ENCODE measurements around the gene CEMIP2.
"Not testable (repeated sequence)": the region's sequence is repeated elsewhere in the genome, so short reads cannot be mapped to it uniquely, and the experiment has no call there.

The CEMIP2 gene

DNA sequence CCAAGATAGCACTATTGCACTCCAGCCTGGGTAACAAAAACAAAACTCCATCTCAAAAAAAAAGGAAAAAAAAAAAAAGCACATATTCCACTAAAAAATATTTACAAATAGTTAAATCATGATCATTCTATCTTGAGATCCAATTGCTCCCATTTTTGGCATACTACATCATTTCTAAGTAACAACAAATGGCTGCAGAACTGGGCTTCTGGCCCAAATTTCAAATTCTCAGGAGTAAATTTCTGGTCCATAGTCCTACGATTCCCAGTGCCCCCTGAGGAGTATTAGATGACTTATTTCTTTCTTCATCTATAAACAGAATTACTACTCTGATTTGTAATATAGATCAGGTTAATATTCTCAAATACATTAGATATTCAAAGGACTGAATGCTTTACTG, 62.1 kb downstream of the CEMIP2 start:
- DNase-seq: no peak

- no peak for DNase-seq
Observed at GRCh38 chr9:71704796-71705195, 63.5 kb downstream of the CEMIP2 start.

- DNase-seq: no peak
Observed at GRCh38 chr9:71703172-71703872, 65.0 kb downstream of the CEMIP2 start.

DNA sequence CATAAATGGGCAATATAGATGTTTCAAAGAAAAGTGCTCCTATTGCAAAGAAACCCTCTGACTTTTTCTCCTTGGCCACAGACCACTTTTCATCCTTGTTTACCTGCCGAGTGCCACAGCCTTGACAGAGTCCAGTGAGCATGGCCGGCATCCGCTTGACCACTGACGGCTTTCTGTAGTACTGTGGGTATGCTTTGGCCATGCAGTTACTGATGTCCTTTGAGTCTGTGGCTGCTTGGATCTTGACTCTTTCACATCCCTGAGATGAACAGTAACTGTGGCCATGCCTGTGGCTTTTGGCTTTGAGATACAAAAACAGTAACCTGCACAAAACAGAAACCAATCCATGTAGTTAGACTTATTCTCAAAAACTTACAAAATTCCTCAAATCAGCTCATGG, 70.4 kb downstream of the CEMIP2 start:
- DNase-seq: no peak

- no peak for DNase-seq
Observed at GRCh38 chr9:71694332-71694731, 74.0 kb downstream of the CEMIP2 start.

- DNase-seq: no peak
Observed at GRCh38 chr9:71693607-71694006, 74.7 kb downstream of the CEMIP2 start.

- DNase-seq: no peak
Observed at GRCh38 chr9:71692337-71692736, 76.0 kb downstream of the CEMIP2 start.

GRCh38 chr9:71691576-71691975, 76.7 kb downstream of the CEMIP2 start:
- not testable (repeated sequence) for DNase-seq

DNA sequence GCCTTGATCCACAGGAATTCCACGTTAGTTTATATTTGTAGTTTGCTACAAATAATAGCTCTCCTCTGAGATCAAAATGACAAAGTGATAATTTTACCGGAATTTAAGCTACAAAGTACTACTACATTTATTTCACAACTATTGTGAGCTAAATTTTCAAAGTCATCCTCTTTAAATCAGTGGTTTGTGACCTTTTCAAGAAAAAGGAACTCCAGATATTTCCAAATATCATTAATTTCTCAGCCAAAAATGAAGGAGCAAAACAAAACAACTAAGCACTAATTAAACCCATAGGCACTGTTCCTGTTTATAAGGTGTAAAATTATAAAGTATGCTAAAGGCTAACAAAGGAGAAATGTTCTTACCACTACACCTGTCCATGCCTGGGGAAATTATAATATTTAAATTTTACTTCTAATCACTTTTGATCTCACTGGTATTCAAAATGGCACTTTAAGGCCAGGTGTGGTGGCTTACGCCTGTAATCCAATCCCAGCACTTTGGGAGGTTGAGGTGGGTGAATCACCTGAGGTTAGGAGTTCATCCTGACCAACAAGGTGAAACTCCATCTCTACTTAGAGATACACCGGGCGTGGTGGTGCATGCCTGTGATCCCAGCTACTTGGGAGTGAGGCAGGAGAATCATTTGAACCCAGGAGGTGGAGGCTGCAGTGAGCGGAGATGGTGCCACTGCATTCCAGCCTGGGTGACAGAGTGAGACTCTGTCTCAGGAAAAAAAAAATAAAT, 77.5 kb downstream of the CEMIP2 start:
- no peak for DNase-seq

GRCh38 chr9:71690063-71690688, 78.1 kb downstream of the CEMIP2 start:
- no peak for DNase-seq

GRCh38 chr9:71687676-71688075, 80.6 kb downstream of the CEMIP2 start:
- no peak for DNase-seq

- no peak for DNase-seq
Observed at GRCh38 chr9:71685988-71686387, 82.3 kb downstream of the CEMIP2 start.

DNA sequence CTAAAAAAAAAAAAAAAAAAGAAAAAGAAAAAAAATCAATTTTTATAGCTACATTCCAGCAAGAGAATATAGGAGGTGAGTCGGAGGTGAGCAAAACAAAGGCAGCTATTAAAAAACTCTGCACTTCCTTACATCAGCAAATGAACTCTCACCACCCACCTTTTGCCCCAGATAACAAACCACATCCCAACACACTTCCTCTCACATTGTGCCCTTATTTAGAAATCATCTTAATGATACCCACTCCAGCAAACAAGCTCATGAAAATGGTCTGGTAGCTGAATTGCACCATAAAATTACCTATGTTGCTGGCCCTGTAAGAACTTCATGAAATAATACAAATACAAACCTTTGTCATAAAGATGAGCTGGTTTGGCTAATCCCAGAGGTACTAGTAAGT, 82.9 kb downstream of the CEMIP2 start:
- no peak for DNase-seq

GRCh38 chr9:71684566-71684965, 83.7 kb downstream of the CEMIP2 start:
- DNase-seq: no peak

DNA sequence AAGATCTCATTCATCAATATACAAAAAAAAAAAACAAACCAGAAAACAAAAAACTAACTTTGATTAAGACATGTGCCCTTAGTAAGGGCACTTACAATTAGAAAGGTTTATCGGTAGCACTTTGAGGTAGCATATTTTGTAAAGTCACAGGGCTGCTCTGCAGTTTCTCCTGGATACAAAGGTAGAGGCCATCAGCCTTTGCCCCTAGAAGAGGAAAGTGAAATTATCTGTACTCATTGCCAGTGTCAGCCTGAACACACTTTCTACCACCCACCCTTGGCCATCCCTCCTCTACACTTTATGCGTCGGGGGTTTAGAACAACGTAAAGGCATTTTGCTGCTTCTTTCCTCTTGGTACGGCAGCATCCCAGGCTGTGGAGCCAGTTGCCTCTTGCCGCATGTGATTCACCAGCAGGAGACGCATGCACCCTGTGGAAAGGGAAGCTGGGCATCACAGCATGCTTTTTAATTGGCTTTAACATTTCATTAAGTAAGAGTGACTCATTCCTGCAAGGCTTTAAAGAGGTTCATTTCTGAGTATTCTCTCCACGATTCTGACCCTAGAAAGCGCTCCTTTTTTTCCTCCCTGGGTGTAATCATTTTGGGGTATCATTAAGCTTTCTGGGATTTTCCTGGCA, 84.6 kb downstream of the CEMIP2 start:
- no peak for DNase-seq

GRCh38 chr9:71681708-71682272, 86.5 kb downstream of the CEMIP2 start:
- DNase-seq: no peak

DNA sequence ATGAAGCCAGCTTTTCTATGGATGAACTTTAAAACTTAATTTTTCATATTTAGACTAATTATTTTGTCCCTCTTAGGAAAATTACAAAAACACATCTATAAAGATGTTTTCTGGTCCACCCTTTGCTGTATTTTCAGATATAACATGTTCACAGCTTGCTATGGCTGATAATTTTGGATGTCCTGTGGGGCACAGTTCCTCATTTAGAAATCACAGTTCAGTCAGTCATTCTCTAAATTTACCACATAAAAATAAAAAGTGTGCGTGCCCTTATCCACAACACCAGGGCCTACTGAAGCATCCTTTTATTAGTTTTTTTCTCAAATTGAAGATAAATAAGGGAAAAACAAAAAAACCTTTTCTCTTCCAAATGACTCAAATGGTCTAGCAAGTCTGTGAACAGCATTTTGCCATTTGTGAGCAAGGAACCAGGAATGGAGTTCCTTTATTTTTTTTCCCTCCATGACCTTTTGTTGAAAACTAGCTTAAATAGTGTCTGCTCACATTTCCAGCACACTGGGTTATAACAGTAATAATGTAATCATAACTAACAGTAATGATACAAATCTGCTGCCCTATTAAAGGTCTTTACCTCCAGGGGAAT, 87.1 kb downstream of the CEMIP2 start:
- no peak for DNase-seq

DNA sequence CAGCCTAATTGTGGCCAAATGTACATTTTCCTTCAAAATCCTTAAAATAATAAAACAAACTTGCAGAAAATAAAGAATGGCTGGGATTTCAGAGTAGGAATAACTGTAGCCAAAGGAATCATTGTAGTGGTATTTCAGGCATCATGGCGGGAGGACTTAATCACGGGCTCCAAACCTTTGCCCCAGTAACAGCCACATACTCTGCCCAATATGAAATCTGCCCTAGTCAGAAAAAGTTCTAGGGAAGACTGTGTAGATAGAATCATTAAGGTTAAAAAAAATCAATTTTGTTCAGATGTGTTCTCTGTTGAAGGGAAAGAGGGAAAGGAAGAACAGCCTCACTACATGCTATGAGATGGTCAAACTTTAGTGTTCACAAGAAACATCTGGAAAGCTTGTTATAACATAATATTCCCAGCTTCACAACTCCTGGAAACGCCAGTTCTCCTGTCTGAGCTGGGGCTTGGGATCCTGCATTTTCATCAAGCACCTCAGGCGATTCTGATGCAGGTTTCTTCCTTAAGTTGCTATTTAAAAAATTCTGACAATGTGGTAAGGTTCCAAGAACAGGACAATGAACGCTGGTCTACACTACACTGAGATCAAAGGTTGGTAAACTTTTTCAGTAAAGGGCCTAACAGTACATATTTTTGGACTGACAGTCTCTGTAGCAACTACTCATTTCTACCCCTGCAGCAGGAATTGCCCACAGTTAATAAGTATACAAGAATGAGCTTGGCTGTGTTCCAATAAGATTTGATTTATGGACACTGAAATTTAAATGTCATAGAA, 87.9 kb downstream of the CEMIP2 start:
- no peak for DNase-seq

DNA sequence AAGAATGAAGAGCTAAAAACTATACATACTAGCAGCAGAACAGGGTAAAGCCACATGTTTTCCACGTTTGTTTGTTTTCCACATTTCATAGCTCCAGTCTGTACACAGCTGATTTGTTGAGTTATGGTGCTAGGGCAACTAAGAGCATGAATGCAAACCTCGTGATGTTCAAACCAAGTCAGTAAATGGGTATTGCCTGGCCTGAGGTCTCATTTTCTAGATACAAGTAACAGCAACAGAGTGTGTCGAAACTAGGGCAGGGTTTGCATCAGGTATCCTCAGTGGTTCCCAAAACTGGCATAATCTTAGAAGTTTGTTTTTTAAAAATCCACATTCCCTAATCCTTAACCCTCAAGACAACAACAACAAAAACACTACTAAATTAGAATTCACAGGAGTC, 89.3 kb downstream of the CEMIP2 start:
- no peak for DNase-seq

GRCh38 chr9:71677209-71677608, 91.1 kb downstream of the CEMIP2 start:
- no peak for DNase-seq

- no peak for DNase-seq
Observed at GRCh38 chr9:71676460-71676859, 91.9 kb downstream of the CEMIP2 start.

DNA sequence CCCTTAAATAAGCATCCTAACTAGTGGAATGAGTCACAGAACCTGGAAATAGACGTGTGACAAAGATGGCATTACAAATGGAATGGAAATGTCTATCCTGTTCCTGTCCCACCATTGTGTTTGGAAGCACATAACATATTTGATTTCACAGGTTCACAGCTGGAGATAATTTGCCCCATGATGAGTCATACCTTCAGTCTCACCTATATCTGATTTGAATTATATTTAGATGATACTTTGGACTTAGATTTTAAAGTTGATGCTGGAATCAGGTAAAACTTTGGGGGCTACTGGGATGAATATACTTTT, 92.5 kb downstream of the CEMIP2 start:
- DNase-seq: no peak
